GM10266 (cell line): Measurements from ENCODE around the gene AZIN2.

Source experiments
- DNase-seq: peaks from one replicate; pipeline ENCODE4 v3.0.0; 2012; ENCODE audit errors: extremely low spot score
- CTCF ChIP-seq: IDR thresholded peaks from 2 replicates; pipeline ENCODE4 v1.5.1; 2012; ENCODE audit warnings: mild to moderate bottlenecking, low read depth; ENCODE audit not compliant: control insufficient read depth, insufficient read depth; ENCODE audit errors: missing control alignments

Gene AZIN2

GRCh38 chr1:33165209-33165608 lies 84.3 kb downstream of the AZIN2 start:
- no peak for TF ChIP-seq CTCF
- DNase-seq = no peak

GRCh38 chr1:33165809-33166208 lies 84.9 kb downstream of the AZIN2 start:
- TF ChIP-seq CTCF = no peak

GRCh38 chr1:33167650-33168447 lies 86.9 kb downstream of the AZIN2 start:
- no peak for TF ChIP-seq CTCF
- no peak for DNase-seq

More at GRCh38 chr1:33165809-33166208, 84.9 kb downstream of the AZIN2 start:
- DNase-seq = no peak

- DNase-seq = no peak
- no peak for TF ChIP-seq CTCF
Measured at GRCh38 chr1:33168556-33169289, 87.8 kb downstream of the AZIN2 start.

GRCh38 chr1:33169290-33170055 lies 88.5 kb downstream of the AZIN2 start:
- DNase-seq = no peak
- TF ChIP-seq CTCF = no peak
